Fibroblast of peridontal ligament (primary cell): Measurements from ENCODE around the gene TNIK.
"Not testable (repeated sequence)": the region's sequence is repeated elsewhere in the genome, so short reads cannot be mapped to it uniquely, and the experiment has no call there.

Experiments
- DNase-seq: peaks from one replicate; pipeline ENCODE4 v3.0.0-alpha.2; 2010; ENCODE audit errors: extremely low read depth

Gene TNIK

GRCh38 chr3:171256445-171257250 is 203.6 kb downstream of the TNIK start:
- no peak for DNase-seq

GRCh38 chr3:171255236-171255806 is 204.9 kb downstream of the TNIK start:
- DNase-seq, result no peak

- DNase-seq, result no peak
Measured at GRCh38 chr3:171254315-171254714, 205.9 kb downstream of the TNIK start.

- no peak for DNase-seq
Measured at GRCh38 chr3:171251835-171252234, 208.4 kb downstream of the TNIK start.

GRCh38 chr3:171250444-171250843 is 209.8 kb downstream of the TNIK start:
- DNase-seq, result no peak

- no peak for DNase-seq
Measured at GRCh38 chr3:171249245-171249644, 211.0 kb downstream of the TNIK start.

- DNase-seq, result no peak
Measured at GRCh38 chr3:171248426-171249111, 211.6 kb downstream of the TNIK start.

- DNase-seq, result no peak
Measured at GRCh38 chr3:171245796-171246765, 214.1 kb downstream of the TNIK start.

GRCh38 chr3:171242951-171243350 is 217.3 kb downstream of the TNIK start:
- no peak for DNase-seq

- DNase-seq, result no peak
Measured at GRCh38 chr3:171242170-171242569, 218.0 kb downstream of the TNIK start.

- not testable (repeated sequence) for DNase-seq
Measured at GRCh38 chr3:171241655-171242054, 218.6 kb downstream of the TNIK start.

GRCh38 chr3:171240504-171240835 is 219.7 kb downstream of the TNIK start:
- no peak for DNase-seq

GRCh38 chr3:171239757-171240503 is 220.3 kb downstream of the TNIK start:
- no peak for DNase-seq

GRCh38 chr3:171237009-171237385 is 223.2 kb downstream of the TNIK start:
- no peak for DNase-seq

- no peak for DNase-seq
Measured at GRCh38 chr3:171236265-171237008, 223.8 kb downstream of the TNIK start.

GRCh38 chr3:171234298-171235010 is 225.8 kb downstream of the TNIK start:
- no peak for DNase-seq

GRCh38 chr3:171231361-171231760 is 228.8 kb downstream of the TNIK start:
- no peak for DNase-seq

- DNase-seq, result no peak
Measured at GRCh38 chr3:171230865-171231264, 229.3 kb downstream of the TNIK start.

GRCh38 chr3:171229173-171229572 is 231.0 kb downstream of the TNIK start:
- DNase-seq, result no peak

- DNase-seq, result no peak
Measured at GRCh38 chr3:171228240-171228639, 232.0 kb downstream of the TNIK start.
